Endodermal cell (in vitro differentiated cells): ENCODE measurements around the gene AKR1C2. TPM values are rescaled to one million over a fixed set of nuclear protein-coding genes. Genes with fewer than 3 reads are reported as not detected.
"Not testable (repeated sequence)": the region's sequence is repeated elsewhere in the genome, so short reads cannot be mapped to it uniquely, and the experiment has no call there.

Source experiments
- DNase-seq: peaks from one replicate; pipeline ENCODE4 v3.0.0-alpha.2; 2017
- H3K27ac ChIP-seq: 2 replicates; pipeline ENCODE4 v1.5.1; 2013; ENCODE audit warnings: mild to moderate bottlenecking, low read depth, low read length, moderate library complexity
- H3K27me3 ChIP-seq: 2 replicates; pipeline ENCODE4 v1.6.1; 2013; ENCODE audit warnings: mild to moderate bottlenecking, low read length, moderate library complexity; ENCODE audit not compliant: insufficient read depth, control insufficient read depth, poor library complexity, severe bottlenecking
- H3K36me3 ChIP-seq: 2 replicates; pipeline ENCODE4 v1.7.0; 2013; ENCODE audit warnings: mild to moderate bottlenecking, low read length, moderate library complexity; ENCODE audit not compliant: control insufficient read depth, insufficient read depth
- H3K4me1 ChIP-seq: one replicate; pipeline ENCODE4 v1.7.0; 2013; ENCODE audit warnings: low read length; ENCODE audit not compliant: control insufficient read depth, insufficient read depth
- H3K4me3 ChIP-seq: 2 replicates; pipeline ENCODE4 v1.5.1; 2013; ENCODE audit warnings: mild to moderate bottlenecking, low read length, moderate library complexity
- H3K9ac ChIP-seq: 2 replicates; pipeline ENCODE4 v1.6.1; 2013; ENCODE audit warnings: mild to moderate bottlenecking, low read length, moderate library complexity; ENCODE audit not compliant: poor library complexity, severe bottlenecking; ENCODE audit errors: extremely low read depth
- H3K9me3 ChIP-seq: 2 replicates; pipeline ENCODE4 v1.6.1; 2013; ENCODE audit warnings: mild to moderate bottlenecking, low read length, moderate library complexity; ENCODE audit not compliant: control insufficient read depth
- H3K27ac Mint-ChIP-seq: 2 replicates; pipeline ENCODE4 v1.8.0; 2020; ENCODE audit warnings: mixed read lengths
- H3K27me3 Mint-ChIP-seq: 2 replicates; pipeline ENCODE4 v1.8.0; 2021; ENCODE audit warnings: mild to moderate bottlenecking, mixed read lengths; ENCODE audit not compliant: insufficient read depth
- H3K36me3 Mint-ChIP-seq: 2 replicates; pipeline ENCODE4 v1.8.0; 2020; ENCODE audit warnings: low read depth, mixed read lengths
- H3K4me1 Mint-ChIP-seq: 2 replicates; pipeline ENCODE4 v1.8.0; 2020; ENCODE audit warnings: mixed read lengths
- H3K4me3 Mint-ChIP-seq: 2 replicates; pipeline ENCODE4 v1.8.0; 2020; ENCODE audit warnings: mild to moderate bottlenecking, moderate library complexity, mixed read lengths
- H3K9me3 Mint-ChIP-seq: 2 replicates; pipeline ENCODE4 v1.8.0; 2020; ENCODE audit warnings: mild to moderate bottlenecking, mixed read lengths
- WGBS, 2 experiments: methylation state at CpG; one replicate each; pipeline versions ENCODE4 v1.1.5 to v1.1.7; 2013; ENCODE audit warnings: missing lambda C conversion rate in 2 of 2, mixed read lengths in 1 of 2; ENCODE audit not compliant: insufficient coverage in 1 of 2, insufficient read length in 1 of 2; 5-methylcytosine and 5-hydroxymethylcytosine counted together
- total RNA-seq, 2 donors: library from RNA; stranded (reverse); fragmentation: NEBNext Ultra II Directional in 1 of 2; extraction: Animal tissue kit (Norgen Biotek cat#: 25700) in 1 of 2; gene quantifications; 2 replicates in 1 of 2; 3 replicates in 1 of 2; pipeline ENCODE4 v1.2.1, GENCODE V29; 2021
- TF ChIP-seq, protein P1 (sequence below): fragments of 200-600 bp; sonication (generic); conservative IDR thresholded peaks from 2 replicates; pipeline ENCODE4 v1.5.0; 2021; ENCODE audit warnings: antibody characterized with exemption, mild to moderate bottlenecking

Gene AKR1C2
- total RNA-seq, 2 donors from 2014 or later, result 0.33 to 0.89 TPM

DNA sequence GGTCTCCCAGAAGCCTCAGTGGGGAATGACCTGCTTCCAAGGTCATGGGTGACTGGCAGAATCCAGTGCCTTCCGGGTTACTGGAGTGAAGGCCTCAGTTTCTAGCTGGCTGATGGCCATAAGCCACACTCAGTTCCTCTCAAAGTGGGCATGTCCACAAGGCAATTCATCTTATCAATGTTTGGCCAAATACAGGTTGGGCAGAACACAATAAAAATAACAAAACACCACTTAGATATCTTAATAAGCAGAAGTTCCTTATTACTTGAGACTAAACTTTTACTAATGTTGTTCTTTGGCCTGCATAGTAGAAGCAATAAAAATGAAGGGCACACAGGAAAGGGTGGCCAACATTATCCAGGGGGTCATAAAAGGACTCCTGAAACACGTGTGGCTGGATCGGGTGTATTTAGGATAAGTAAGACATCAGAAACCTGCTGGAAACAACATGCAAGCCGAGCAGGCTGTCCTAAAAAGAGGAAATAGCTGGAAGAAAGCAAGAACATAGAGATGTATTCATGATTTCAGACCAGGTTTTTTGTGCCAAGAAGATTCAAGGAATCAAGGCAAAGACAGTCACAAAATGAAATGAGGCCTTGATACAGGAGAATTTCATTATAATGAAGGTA is 19.6 kb upstream of the AKR1C2 start:
- no peaks in the 10 kb centered on the region for H3K27me3 ChIP-seq
- WGBS, 2 experiments, result 67 to 68% methylated on average over 4 of the region's 4 CpGs
- H3K4me1 ChIP-seq, result no peaks in the 10 kb centered on the region
- TF ChIP-seq, protein P1, sequence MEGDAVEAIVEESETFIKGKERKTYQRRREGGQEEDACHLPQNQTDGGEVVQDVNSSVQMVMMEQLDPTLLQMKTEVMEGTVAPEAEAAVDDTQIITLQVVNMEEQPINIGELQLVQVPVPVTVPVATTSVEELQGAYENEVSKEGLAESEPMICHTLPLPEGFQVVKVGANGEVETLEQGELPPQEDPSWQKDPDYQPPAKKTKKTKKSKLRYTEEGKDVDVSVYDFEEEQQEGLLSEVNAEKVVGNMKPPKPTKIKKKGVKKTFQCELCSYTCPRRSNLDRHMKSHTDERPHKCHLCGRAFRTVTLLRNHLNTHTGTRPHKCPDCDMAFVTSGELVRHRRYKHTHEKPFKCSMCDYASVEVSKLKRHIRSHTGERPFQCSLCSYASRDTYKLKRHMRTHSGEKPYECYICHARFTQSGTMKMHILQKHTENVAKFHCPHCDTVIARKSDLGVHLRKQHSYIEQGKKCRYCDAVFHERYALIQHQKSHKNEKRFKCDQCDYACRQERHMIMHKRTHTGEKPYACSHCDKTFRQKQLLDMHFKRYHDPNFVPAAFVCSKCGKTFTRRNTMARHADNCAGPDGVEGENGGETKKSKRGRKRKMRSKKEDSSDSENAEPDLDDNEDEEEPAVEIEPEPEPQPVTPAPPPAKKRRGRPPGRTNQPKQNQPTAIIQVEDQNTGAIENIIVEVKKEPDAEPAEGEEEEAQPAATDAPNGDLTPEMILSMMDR, result no peak
- Mint-ChIP-seq H3K4me1 (peaks cover 4% of the 10 kb centered on the region), H3K27me3 (peaks cover 2% of the 10 kb centered on the region), H3K4me3 (no peak overlapping the region), H3K36me3 (no peaks in the 10 kb centered on the region), H3K27ac (no peak overlapping the region), H3K9me3 (peaks cover 2% of the 10 kb centered on the region)
- H3K27ac ChIP-seq, result no peak overlapping the region
- DNase-seq, result no peak
- H3K36me3 ChIP-seq, result no peaks in the 10 kb centered on the region
- H3K9me3 ChIP-seq, result peaks cover 1% of the 10 kb centered on the region
- no peak overlapping the region for H3K4me3 ChIP-seq
- no peak overlapping the region for H3K9ac ChIP-seq

DNA sequence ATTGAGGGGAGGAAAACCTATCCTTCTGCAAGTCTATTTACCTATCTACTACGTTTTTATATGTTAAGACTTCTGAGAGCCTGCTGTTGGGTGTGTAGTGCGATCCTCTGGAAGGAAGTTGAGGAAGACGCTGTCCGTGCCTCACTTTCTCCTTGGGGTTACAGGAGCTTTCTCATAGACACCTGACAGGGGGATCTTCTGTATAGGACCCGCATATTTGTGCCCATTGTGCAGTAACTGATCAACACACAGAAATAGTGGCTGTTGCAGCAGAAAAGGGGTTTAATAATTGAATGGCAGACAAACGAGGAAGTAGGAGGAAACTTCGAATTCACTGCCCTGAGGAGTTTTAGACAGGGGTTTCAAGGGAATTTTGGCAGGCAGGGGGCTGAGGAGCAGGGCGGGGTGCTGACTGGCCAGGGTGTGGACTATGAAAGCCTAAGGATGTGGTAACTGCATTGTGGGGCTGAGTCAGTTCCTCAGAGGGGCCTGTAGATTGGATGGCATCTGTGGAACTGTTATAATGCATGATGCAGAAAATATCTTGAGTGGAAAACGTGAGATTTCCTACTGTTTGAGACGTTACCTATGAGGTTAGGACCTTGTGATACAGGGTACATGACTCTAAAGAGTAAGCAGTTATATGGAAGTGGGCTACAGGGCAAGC is 18.1 kb upstream of the AKR1C2 start:
- WGBS, 2 experiments, result 81 to 85% methylated on average over 5 to 8 of the region's 10 CpGs

DNA sequence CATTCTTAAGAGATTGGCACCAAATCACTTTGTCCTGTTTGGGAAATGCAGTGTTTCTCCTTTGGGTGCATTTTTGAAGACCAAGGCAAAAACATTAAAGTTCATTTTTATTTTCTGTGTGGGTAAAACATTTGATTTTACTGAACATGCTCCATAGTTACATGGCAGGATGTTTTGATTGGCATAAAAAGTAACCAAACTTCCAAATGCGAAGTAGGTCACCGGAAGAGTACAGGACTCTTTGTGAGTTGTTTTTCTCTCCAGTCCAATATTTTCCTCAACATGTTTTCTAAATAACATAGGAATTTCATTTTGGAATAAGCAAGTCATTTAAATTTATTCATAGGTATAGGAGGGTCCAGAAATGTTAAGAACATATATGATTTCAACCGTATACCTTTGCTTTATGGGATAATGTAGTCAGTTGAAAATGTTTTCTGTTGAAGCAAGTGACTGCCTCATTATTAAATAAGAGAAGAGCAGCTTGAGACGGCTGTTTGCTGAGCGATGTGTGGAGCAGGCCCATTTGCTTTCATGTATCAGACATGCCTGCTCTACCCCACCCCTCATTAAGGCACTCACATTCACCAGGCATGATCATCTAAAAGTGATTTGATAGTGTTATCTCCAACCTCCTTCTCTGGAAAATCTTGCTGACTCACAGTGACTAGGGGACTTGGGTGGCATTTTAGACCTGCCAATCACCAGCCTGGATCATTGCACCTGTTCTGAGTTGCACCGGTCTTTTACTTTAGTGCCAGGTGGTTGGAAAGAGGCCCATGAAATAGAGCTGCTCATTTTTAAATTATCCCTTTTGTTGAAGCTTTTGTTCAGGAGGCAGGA is 16.3 kb upstream of the AKR1C2 start:
- H3K9me3 ChIP-seq, H3K9ac ChIP-seq, DNase-seq, H3K4me3 Mint-ChIP-seq, H3K9me3 Mint-ChIP-seq, H3K36me3 ChIP-seq, H3K27me3 ChIP-seq, H3K36me3 Mint-ChIP-seq, H3K4me1 ChIP-seq, H3K4me3 ChIP-seq, H3K27ac ChIP-seq, H3K27me3 Mint-ChIP-seq, H3K4me1 Mint-ChIP-seq: not testable (repeated sequence)
- H3K27ac Mint-ChIP-seq, result peak overlapping the region; percentile 67
- WGBS, 2 experiments, result 86 to 87% methylated on average over 3 to 6 of the region's 6 CpGs

More for the DNA sequence above, 18.1 kb upstream of the AKR1C2 start:
- H3K4me3 ChIP-seq, H3K9me3 ChIP-seq, DNase-seq, H3K27me3 Mint-ChIP-seq, H3K4me1 Mint-ChIP-seq, H3K27ac ChIP-seq, H3K4me3 Mint-ChIP-seq, H3K27me3 ChIP-seq, H3K9me3 Mint-ChIP-seq, H3K36me3 ChIP-seq, H3K9ac ChIP-seq, H3K27ac Mint-ChIP-seq, H3K36me3 Mint-ChIP-seq, H3K4me1 ChIP-seq: not testable (repeated sequence)

GRCh38 chr10:5018671-5019277 is 15.1 kb upstream of the AKR1C2 start:
- H3K9me3 Mint-ChIP-seq, H3K9ac ChIP-seq, H3K27ac ChIP-seq, H3K4me1 ChIP-seq, H3K27me3 Mint-ChIP-seq, H3K36me3 ChIP-seq, H3K27me3 ChIP-seq, DNase-seq, H3K9me3 ChIP-seq, H3K4me1 Mint-ChIP-seq, H3K4me3 Mint-ChIP-seq, H3K27ac Mint-ChIP-seq, H3K36me3 Mint-ChIP-seq, H3K4me3 ChIP-seq: not testable (repeated sequence)
- TF ChIP-seq, protein P1, result peak; percentile 52
- WGBS, 2 experiments, result 93% methylated on average over 2 of the region's 3 CpGs; no CpG with 5 or more reads in 1 of the 2 experiments
